Lung (tissue), 12 donors: Measurements from ENCODE around the gene ZFP14. TPM values are rescaled to one million over a fixed set of nuclear protein-coding genes. Genes with fewer than 3 reads are reported as not detected.

ENCODE experiments used
- ATAC-seq: fragments of 200-7000 bp; cut with Tn5 transposase; one replicate; pipeline ENCODE4 v1.9.1; 2020; ENCODE audit warnings: moderate number of reproducible peaks; ENCODE audit not compliant: insufficient read depth, low FRiP score
- DNase-seq, 3 donors: peaks; one replicate each; pipeline ENCODE4 v3.0.0-alpha.2; 2013 to 2017
- H3K27ac ChIP-seq, 2 donors: one replicate each; pipeline ENCODE4 v1.5.1; 2013; ENCODE audit warnings: mild to moderate bottlenecking in 2 of 2, moderate library complexity in 2 of 2, control low read depth in 1 of 2, inconsistent platforms in 1 of 2, low read depth in 1 of 2, low read length in 1 of 2
- H3K27me3 ChIP-seq, 3 donors: one replicate each; pipeline ENCODE4 v1.5.1; 2013; ENCODE audit warnings: low read length in 2 of 3; ENCODE audit not compliant: control insufficient read depth in 3 of 3, insufficient read depth in 3 of 3
- H3K36me3 ChIP-seq, 4 donors: one replicate each; pipeline ENCODE4 v1.5.1; 2013; ENCODE audit warnings: low read length in 4 of 4, mild to moderate bottlenecking in 1 of 4, moderate library complexity in 1 of 4; ENCODE audit not compliant: control insufficient read depth in 4 of 4, insufficient read depth in 4 of 4
- H3K4me1 ChIP-seq, 5 donors: one replicate each; pipeline ENCODE4 v1.5.1; 2013; ENCODE audit warnings: low read length in 5 of 5, mild to moderate bottlenecking in 2 of 5, moderate library complexity in 1 of 5; ENCODE audit not compliant: control insufficient read depth in 5 of 5, insufficient read depth in 5 of 5
- H3K4me3 ChIP-seq: one replicate; pipeline ENCODE4 v1.5.1; 2013; ENCODE audit warnings: mild to moderate bottlenecking, control low read depth, moderate library complexity
- H3K9ac ChIP-seq, 2 donors: one replicate each; pipeline ENCODE4 v1.5.1; 2013; ENCODE audit warnings: low read length in 2 of 2, control low read depth in 1 of 2; ENCODE audit not compliant: insufficient read depth in 1 of 2
- H3K9me3 ChIP-seq, 4 donors: one replicate each; pipeline ENCODE4 v1.5.1; 2013; ENCODE audit warnings: low read length in 3 of 4, mild to moderate bottlenecking in 1 of 4, moderate library complexity in 1 of 4; ENCODE audit not compliant: control insufficient read depth in 4 of 4, insufficient read depth in 3 of 4
- WGBS, 2 donors: extraction: QIAGEN DNeasy Blood & Tissue Kit; methylation state at CpG; one replicate each; pipeline ENCODE4 v1.1.7; 2013; 5-methylcytosine and 5-hydroxymethylcytosine counted together
- polyA plus RNA-seq, 2 donors: library from polyadenylated mRNA; stranded (reverse); fragments of 200-250 nt; gene quantifications; one replicate each; pipeline ENCODE4 v1.2.1, GENCODE V29; 2013
- total RNA-seq, 2 donors: library from RNA; depleted of rRNA in 1 of 2; stranded (reverse); fragments of >200 nt in 1 of 2; gene quantifications; one replicate each; pipeline ENCODE4 v1.2.1, GENCODE V29; 2014 to 2021
- TF ChIP-seq, protein P1 (sequence below): IDR thresholded peaks from 2 replicates; pipeline ENCODE4 v1.5.1; 2012; ENCODE audit warnings: mild to moderate bottlenecking; ENCODE audit errors: control extremely low read depth, extremely low read depth
- donor health status: control.
- donor health status: control.
- donor health status: Bipolar disorder and iron deficiency.
- donor health status: healthy.
- donor health status: DM: yes; HTN: yes; CAD: no.

Gene ZFP14
- total and polyA plus RNA-seq, 4 donors, result 0.95 to 15.5 (median 2.7) TPM

DNA sequence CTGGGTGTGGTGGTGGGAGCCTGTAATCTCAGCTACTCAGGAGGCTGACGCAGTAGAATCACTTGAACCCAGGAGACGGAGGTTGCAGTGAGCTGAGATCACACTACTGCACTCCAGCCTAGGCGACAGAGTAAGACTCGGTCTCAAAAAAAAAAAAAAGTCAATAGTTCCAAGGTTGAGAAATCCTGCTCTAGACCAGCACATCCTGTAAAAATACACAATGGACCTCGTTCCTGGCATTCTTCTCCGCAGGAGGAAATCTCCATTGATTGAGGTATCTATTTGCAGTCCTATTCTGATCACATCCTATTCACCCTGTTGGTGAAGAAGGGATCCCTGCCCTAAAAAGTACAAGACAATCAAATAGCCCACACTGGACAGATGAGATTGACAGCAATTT is 15.2 kb downstream of the ZFP14 start:
- ATAC-seq (no peak), DNase-seq (no peak)
- Histone ChIP-seq H3K4me3 (no peak overlapping the region), H3K4me1 (no peaks in the 10 kb centered on the region), H3K27me3 (no peaks in the 10 kb centered on the region), H3K9me3 (peaks cover 0 to 22% (median 0%) of the 10 kb centered on the region in 4 donors), H3K27ac (no peak overlapping the region), H3K9ac (no peak overlapping the region), H3K36me3 (peaks cover 11 to 25% (median 16%) of the 10 kb centered on the region in 4 donors)
- WGBS, 2 donors, result 83 to 88% methylated on average over 6 of the region's 6 CpGs
- TF ChIP-seq, protein P1, sequence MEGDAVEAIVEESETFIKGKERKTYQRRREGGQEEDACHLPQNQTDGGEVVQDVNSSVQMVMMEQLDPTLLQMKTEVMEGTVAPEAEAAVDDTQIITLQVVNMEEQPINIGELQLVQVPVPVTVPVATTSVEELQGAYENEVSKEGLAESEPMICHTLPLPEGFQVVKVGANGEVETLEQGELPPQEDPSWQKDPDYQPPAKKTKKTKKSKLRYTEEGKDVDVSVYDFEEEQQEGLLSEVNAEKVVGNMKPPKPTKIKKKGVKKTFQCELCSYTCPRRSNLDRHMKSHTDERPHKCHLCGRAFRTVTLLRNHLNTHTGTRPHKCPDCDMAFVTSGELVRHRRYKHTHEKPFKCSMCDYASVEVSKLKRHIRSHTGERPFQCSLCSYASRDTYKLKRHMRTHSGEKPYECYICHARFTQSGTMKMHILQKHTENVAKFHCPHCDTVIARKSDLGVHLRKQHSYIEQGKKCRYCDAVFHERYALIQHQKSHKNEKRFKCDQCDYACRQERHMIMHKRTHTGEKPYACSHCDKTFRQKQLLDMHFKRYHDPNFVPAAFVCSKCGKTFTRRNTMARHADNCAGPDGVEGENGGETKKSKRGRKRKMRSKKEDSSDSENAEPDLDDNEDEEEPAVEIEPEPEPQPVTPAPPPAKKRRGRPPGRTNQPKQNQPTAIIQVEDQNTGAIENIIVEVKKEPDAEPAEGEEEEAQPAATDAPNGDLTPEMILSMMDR, result no peak

- 98% methylated on average over 10 of the region's 10 CpGs for WGBS, 2 donors
- H3K4me1 ChIP-seq, result no peaks in the 10 kb centered on the region
- H3K36me3 ChIP-seq, result peaks cover 2 to 30% (median 24%) of the 10 kb centered on the region in 4 donors
- DNase-seq (no peak), ATAC-seq (no peak)
- no peak overlapping the region for H3K27ac ChIP-seq
- H3K9ac ChIP-seq, result no peak overlapping the region
- H3K4me3 ChIP-seq, result no peak overlapping the region
- no peaks in the 10 kb centered on the region for H3K27me3 ChIP-seq
- H3K9me3 ChIP-seq, result peaks cover 12 to 36% (median 21%) of the 10 kb centered on the region in 4 donors
- TF ChIP-seq, protein P1, result no peak
Observed at GRCh38 chr19:36340786-36341372, 38.1 kb downstream of the ZFP14 start.

GRCh38 chr19:36331353-36332228 is 47.4 kb downstream of the ZFP14 start:
- H3K9me3 ChIP-seq, result peaks cover 0 to 35% (median 0%) of the 10 kb centered on the region in 4 donors
- ATAC-seq (peak; percentile 83), DNase-seq (peak; percentile 94 to 98 (median 96))
- peak overlapping the region; percentile 71 to 81 for H3K9ac ChIP-seq
- peaks cover 0 to 11% (median 0%) of the 10 kb centered on the region in 5 donors for H3K4me1 ChIP-seq
- TF ChIP-seq, protein P1, result no peak
- no peaks in the 10 kb centered on the region for H3K27me3 ChIP-seq
- peak overlapping the region; percentile 75 for H3K4me3 ChIP-seq
- H3K27ac ChIP-seq, result peak overlapping the region; percentile 42 to 50
- 1 to 2% methylated on average over 43 of the region's 43 CpGs for WGBS, 2 donors
- peaks cover 0 to 5% (median 1%) of the 10 kb centered on the region in 4 donors for H3K36me3 ChIP-seq
